22Rv1 (cell line): ENCODE results near the gene SLC23A2.
"Not testable (repeated sequence)": the region's sequence is repeated elsewhere in the genome, so short reads cannot be mapped to it uniquely, and the experiment has no call there.

ENCODE experiments used
- H3K27ac ChIP-seq: fragments of 450-650 bp; 2 replicates; pipeline ENCODE4 v1.5.1; 2017
- ZFX ChIP-seq: fragments of 450-650 bp; IDR thresholded peaks from 2 replicates; pipeline ENCODE4 v1.6.1; 2017; ENCODE audit warnings: antibody characterized with exemption, borderline replicate concordance
- TF ChIP-seq, protein P1 (sequence below): fragments of 450-650 bp; IDR thresholded peaks from 2 replicates; pipeline ENCODE4 v1.5.1; 2017; ENCODE audit warnings: mild to moderate bottlenecking

SLC23A2 gene

DNA sequence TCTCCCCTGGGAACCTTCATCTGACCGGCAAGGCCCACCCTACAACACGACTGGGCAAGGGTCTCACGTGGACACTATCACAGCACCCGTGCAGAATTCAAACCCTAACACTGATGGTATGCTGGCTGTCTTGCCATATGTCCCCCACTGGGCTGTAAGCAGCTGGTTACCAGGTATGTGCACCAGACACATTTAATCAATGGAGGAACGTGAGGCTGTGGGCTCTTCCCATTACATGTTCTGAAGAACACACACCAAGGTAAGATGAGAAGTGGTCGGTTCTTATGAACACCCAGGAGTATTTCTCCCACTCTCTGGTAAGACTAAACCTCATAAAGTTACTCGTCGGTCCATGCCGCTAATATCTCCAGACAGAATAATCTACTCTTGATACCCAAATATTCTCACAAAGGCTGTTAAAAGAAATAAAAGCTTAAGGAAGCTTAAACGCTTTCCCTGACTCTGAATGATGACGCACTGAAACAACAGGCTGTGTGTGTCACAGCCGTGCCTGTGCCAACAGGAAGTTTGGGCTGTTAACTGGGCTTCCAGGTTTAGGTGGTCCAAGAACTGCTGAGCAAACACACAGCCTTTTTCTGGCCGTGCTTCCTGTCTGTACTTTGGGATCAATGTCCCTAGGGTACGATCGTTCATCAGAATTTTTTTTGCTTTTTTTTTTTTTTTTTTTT, 75.3 kb downstream of the SLC23A2 start:
- no peak for TF ChIP-seq ZFX
- TF ChIP-seq, protein P1, sequence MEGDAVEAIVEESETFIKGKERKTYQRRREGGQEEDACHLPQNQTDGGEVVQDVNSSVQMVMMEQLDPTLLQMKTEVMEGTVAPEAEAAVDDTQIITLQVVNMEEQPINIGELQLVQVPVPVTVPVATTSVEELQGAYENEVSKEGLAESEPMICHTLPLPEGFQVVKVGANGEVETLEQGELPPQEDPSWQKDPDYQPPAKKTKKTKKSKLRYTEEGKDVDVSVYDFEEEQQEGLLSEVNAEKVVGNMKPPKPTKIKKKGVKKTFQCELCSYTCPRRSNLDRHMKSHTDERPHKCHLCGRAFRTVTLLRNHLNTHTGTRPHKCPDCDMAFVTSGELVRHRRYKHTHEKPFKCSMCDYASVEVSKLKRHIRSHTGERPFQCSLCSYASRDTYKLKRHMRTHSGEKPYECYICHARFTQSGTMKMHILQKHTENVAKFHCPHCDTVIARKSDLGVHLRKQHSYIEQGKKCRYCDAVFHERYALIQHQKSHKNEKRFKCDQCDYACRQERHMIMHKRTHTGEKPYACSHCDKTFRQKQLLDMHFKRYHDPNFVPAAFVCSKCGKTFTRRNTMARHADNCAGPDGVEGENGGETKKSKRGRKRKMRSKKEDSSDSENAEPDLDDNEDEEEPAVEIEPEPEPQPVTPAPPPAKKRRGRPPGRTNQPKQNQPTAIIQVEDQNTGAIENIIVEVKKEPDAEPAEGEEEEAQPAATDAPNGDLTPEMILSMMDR: no peak
- no peak overlapping the region for H3K27ac ChIP-seq

DNA sequence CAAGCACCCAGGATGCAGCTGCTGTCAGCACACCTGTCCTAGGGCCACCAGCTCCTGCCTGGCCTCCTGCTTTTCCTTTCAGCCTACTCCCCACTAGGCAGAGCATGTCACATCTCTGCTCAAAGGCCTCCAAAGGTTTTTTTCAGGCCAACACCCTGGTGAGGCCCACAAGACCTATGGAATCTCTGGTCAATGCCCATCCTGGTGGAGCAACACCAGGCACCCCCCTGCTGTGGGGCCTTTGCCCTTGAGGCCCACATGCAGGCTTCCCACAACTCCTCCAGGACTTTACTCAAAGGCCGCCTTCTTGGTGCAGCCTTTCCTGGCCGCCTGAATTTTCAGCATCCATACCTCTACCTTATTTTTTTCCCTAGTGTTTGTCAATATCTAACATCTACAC, 76.9 kb downstream of the SLC23A2 start:
- no peak for TF ChIP-seq ZFX
- TF ChIP-seq, protein P1: no peak
- H3K27ac ChIP-seq: no peak overlapping the region

DNA sequence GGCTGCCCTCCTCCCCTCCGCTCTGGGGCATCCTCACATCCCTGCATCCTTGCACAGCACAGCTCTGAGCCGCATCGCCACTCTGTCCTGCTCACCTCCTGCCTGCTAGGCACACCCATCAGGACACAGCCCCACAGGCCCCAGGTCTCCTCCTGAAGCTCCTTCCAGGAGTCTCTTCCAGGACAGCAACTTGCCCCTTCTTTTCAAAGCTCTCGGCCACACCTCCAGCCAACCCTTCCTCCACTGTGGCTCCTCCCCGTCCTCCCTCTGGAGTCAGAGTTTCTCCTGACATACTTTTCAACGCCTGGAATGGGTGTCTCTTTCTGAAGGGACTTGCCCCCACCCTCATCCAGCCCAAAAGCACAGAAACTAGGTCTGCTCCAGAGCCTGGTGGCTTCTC, 77.3 kb downstream of the SLC23A2 start:
- TF ChIP-seq, protein P1: no peak
- no peak for TF ChIP-seq ZFX
- H3K27ac ChIP-seq: no peak overlapping the region

DNA sequence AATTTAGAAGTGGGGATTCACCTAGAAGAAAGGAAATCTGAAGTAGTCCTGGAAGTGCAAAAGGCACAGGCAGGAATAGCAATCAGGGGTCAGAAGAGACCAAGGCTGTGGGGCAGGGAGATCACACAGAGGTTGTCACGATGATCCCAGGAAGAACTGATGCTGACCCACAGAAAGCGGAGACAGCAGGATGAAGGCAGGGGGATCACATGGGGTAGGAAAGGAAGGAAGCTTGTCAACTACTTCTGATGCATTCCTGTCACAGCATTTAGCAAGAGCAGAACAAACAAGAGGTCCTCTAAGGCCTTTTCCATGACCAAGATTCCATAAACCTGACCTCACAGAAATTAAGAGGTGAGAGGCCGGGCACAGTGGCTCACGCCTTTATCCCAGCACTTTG, 79.1 kb downstream of the SLC23A2 start:
- TF ChIP-seq, protein P1: no peak
- no peak for TF ChIP-seq ZFX
- no peak overlapping the region for H3K27ac ChIP-seq

DNA sequence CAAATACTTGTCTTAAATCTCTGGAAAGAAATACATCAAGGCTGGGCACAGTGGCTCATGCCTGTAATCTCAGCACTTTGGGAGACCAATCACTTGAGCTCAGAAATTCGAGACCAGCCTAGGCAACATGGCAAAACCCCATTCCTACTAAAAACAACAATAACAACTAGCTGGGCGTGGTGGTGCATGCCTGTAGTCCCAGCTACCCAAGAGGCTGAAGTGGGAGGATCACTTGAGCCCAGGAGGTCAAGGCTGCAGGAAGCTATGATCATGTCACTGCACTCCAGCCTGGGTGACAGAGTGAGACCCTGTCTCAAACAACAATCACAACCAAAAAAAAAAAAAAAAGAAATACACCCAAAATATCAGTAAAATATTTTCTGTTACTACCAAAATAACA, 80.0 kb downstream of the SLC23A2 start:
- H3K27ac ChIP-seq: not testable (repeated sequence)

DNA sequence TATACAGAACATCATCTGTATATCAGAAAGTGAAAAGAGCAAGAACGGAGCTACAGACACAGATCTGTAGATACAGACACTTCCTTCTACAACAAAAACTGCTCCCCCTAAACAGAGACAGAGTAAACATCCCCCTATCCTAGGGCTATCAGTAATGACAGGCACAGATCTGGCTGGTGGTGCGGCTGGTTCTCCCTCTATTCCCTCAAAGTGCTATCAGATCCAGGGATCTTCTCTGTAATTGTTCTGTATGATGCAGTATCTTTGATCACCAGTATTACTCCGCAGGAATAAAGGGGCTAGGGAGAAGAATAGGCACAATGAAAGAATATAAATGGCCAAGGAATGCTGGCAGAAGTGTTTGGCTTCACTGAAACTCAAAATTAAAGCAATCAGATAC, 80.7 kb downstream of the SLC23A2 start:
- TF ChIP-seq ZFX: no peak
- TF ChIP-seq, protein P1: no peak
- no peak overlapping the region for H3K27ac ChIP-seq

DNA sequence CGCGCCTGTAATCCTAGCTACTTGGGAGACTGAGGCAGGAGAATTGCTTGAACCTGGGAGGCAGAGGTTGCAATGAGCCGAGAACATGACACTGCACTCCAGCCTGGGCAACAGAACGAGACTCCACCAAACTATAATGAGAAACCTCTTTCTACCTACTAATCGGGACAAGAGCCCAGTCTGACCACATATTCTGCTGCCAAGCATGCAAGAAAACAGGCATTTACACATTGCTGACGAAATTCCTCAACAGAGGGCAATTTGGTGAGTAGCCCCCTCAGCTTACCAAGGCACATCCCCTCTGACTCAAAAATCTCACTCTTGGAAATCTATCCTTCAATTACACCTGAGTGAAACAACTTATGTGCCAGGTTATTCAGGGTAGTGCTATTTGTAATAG, 81.2 kb downstream of the SLC23A2 start:
- TF ChIP-seq, protein P1: no peak
- TF ChIP-seq ZFX: no peak
- H3K27ac ChIP-seq: no peak overlapping the region
